Measurements from ENCODE around the gene RNF25.

Gene RNF25

DNA sequence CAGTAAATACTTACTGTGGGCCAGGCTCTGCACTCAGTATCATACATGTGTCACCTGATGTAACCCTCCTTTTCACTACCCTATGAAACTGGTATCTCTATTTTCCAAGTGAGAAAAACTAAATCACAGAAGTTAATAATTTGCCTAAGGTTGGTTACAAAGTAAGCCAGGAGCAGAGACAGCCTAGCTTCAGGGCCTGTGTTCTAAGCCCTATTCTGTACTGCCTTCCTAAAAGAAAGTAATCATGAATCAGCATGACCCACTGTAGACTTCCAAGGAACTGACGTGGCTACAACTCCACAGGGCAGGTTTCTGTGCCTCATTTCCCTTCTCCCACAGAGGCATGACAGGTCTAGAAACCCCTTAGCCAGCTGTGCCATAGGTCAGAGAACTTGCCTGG lies 26.7 kb downstream of the RNF25 start:
- DNase-seq (ENCODE audit: low read depth): peak; percentile 36
- TF ChIP-seq, protein P1, sequence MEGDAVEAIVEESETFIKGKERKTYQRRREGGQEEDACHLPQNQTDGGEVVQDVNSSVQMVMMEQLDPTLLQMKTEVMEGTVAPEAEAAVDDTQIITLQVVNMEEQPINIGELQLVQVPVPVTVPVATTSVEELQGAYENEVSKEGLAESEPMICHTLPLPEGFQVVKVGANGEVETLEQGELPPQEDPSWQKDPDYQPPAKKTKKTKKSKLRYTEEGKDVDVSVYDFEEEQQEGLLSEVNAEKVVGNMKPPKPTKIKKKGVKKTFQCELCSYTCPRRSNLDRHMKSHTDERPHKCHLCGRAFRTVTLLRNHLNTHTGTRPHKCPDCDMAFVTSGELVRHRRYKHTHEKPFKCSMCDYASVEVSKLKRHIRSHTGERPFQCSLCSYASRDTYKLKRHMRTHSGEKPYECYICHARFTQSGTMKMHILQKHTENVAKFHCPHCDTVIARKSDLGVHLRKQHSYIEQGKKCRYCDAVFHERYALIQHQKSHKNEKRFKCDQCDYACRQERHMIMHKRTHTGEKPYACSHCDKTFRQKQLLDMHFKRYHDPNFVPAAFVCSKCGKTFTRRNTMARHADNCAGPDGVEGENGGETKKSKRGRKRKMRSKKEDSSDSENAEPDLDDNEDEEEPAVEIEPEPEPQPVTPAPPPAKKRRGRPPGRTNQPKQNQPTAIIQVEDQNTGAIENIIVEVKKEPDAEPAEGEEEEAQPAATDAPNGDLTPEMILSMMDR (conservative IDR thresholded peaks at IDR 0.05; ENCODE audit: low read length): no peak
- H3K4me3 ChIP-seq (ENCODE audit: low read length): no peak overlapping the region

DNA sequence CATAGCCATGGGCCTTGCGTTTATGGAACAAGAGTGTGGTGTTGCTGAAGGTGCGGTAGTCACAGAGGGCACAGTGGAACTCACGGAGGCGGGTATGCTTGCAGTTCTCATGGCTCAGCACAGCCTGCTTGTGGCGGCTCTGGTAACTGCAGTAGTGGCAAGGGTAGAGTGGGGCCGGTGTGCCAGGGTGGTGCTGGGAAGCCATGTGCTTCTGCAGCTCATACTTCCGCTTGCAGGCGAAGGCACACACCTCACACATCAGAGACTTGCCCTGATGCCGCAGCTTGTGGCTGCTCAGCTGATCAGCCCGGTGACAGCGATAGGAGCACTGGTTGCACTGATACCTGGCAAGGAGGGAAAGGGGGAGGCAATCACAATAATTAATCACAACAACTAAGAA lies 27.1 kb downstream of the RNF25 start:
- TF ChIP-seq, protein P1 (conservative IDR thresholded peaks at IDR 0.05; ENCODE audit: low read length): no peak
- no peak overlapping the region for H3K4me3 ChIP-seq (ENCODE audit: low read length)
- DNase-seq (ENCODE audit: low read depth): no peak

DNA sequence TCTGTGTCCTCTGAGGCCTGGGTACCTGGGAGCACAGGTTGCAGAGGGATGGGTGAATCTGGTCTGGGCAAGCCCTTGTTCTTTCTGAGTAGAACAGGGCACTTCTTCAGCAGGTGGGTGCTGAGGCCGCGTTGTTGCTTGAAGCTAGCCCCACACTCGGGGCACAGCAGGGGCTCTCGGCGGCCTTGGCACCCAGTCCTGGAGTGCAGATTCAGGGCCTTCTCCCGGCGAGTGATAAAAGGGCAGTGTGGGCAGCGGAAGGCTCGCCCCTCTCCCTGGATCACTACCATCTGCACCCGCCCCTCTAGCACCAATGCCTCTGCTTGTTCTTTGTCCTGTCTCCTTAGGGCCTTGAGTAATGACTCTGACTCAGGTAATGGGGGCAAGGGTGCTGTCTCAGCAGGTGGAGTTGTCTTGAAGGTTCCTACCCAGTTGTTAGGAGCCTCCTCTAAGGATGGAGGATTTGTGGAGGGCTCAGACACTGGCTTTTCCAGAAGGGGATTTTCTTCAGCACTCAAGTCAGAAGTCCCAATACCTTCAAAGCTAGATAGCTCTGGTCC lies 28.0 kb downstream of the RNF25 start:
- TF ChIP-seq, protein P1 (conservative IDR thresholded peaks at IDR 0.05; ENCODE audit: low read length): no peak
- no peak for DNase-seq (ENCODE audit: low read depth)

DNA sequence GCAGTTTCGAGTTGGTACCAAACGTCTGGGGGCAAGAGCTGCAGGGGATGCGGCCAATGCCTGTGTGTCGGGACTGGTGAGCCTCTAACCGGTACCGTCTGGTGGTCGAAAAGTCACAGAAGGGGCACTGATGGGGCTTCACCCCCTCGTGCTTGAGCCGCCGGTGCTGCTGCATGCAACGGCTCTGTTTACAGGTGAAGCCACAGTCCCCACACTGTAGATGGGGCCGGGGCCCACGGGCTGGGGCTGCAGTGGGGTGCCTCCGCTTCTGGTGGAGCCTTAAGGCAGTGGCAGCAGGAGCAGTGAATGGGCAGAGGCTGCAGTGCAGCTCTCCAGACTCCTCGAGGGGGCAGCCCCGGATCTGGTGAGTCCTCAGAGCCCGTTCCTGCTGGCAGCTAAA lies 29.0 kb downstream of the RNF25 start:
- no peak overlapping the region for H3K4me3 ChIP-seq (ENCODE audit: low read length)
- TF ChIP-seq, protein P1 (conservative IDR thresholded peaks at IDR 0.05; ENCODE audit: low read length): no peak
- DNase-seq (ENCODE audit: low read depth): no peak

More for the DNA sequence above, 28.0 kb downstream of the RNF25 start:
- no peak overlapping the region for H3K4me3 ChIP-seq (ENCODE audit: low read length)

DNA sequence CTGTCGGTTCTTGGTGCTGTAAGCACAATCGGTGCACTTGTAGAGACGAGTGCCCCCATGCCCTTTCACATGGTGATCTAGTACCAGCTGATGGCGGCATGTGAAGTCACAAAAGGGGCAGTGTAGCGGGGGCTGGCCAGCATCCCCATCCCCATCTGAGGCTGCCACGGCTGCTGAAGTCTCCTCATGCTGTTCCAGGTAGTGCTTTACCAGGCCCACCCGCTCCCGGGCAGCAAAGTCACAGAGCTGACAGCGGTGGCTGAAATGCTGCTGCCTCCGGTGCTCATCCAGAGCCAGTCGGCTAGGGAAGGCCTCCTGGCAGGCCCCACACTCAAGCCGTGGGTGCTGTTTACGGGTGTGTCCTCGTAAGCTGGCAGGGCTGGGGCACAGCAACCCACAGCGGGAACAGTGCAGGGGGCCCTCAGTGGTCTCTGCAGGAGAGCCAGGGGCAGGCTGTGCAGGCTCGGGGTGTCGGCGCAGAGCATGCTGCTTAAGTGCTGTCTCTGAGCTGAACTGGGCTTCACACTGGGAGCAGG lies 29.6 kb downstream of the RNF25 start:
- DNase-seq (ENCODE audit: low read depth): no peak
- no peak overlapping the region for H3K4me3 ChIP-seq (ENCODE audit: low read length)
- TF ChIP-seq, protein P1 (conservative IDR thresholded peaks at IDR 0.05; ENCODE audit: low read length): no peak

DNA sequence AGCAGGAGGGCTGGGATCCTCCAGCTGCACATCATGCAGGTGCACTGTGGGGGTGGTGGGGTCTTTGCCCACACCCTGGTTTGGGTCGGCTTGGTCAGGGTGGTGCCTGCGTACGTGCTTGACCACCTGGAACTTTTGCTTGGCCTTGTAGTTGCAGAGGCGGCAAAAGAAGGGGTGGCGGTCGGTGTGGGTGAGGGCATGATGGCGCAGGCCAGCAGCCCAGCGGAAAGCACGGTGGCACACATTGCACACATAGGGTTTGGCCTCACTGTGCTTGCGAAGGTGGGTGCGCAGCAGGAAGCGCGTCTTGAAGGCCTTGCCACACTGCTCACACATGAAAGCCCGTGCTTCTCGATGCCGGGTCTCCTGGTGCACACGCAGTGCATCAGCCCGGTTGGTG lies 33.4 kb downstream of the RNF25 start:
- DNase-seq (ENCODE audit: low read depth): no peak
- H3K4me3 ChIP-seq (ENCODE audit: low read length): no peak overlapping the region
- TF ChIP-seq, protein P1 (conservative IDR thresholded peaks at IDR 0.05; ENCODE audit: low read length): no peak

DNA sequence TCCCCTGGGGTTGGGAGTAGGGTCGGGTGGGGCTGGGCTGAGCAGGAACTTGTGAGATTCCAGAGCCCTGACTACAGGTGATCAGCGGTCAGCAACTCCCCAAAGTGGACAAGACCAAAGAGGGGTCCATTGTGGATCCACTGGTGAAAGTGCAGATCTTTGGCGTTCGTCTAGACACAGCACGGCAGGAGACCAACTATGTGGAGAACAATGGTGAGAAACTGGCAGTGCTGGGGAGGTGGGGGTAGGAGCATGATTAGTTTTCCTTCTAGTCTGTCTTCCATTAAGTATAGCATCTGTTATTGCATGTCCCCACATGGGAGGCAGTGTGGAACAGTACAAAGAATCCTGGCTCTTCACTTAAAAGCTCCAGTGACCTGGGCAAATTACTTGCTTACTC lies 36.1 kb downstream of the RNF25 start:
- H3K4me3 ChIP-seq (ENCODE audit: low read length): no peak overlapping the region
- TF ChIP-seq, protein P1 (conservative IDR thresholded peaks at IDR 0.05; ENCODE audit: low read length): no peak
- DNase-seq (ENCODE audit: low read depth): no peak
